ENCODE results near the gene CFAP90.

- TF ChIP-seq CTCF (IDR thresholded peaks at IDR 0.05) = no peak
- no peak for TF ChIP-seq POLR2AphosphoS5 (IDR thresholded peaks at IDR 0.05)
- TF ChIP-seq POLR2A (IDR thresholded peaks at IDR 0.05) = no peak
Measured at GRCh38 chr5:7784683-7785380, 66.1 kb downstream of the CFAP90 start.
